ENCODE data around the gene BSPRY.

The BSPRY gene

DNA sequence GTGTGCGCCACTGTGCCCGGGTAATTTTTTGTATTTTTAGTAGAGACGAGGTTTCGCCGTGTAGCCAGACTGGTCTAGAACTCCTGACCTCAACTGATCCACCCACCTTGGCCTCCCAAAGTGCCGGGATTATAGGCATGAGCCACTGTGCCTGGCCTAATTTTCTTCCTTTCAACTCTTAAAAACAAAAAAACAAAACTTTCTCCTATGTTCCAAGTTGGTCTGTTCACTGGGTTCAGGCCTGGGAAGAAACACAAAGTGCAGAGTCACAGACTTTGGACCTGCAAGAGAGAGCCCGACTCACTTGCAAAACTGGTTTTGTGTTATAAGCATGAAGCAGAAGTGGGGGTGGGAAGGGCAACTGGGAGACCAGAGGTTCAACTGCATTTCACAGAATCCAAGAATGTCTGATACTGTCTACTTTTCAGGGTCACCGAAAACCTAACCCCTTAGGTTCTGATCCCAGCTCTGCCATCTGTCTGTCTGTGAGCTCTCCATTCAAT is 32.6 kb downstream of the BSPRY start:
- H3K27ac ChIP-seq (ENCODE audit: low read depth, low read length) = no peak overlapping the region
- H3K4me1 ChIP-seq (ENCODE audit: insufficient read depth, low read length) = peaks cover 4% of the 10 kb centered on the region; the same call in 1 of the 2 replicates
- no peaks in the 10 kb centered on the region for H3K36me3 ChIP-seq (ENCODE audit: insufficient read depth, low read length)
- no peak overlapping the region for H3K9ac ChIP-seq (ENCODE audit: low read depth, low read length)
- no peak overlapping the region for H3K4me3 ChIP-seq (ENCODE audit: low read length)
- no peaks in the 10 kb centered on the region for H3K27me3 ChIP-seq (ENCODE audit: insufficient read depth, low read length)
- 92% methylated on average over 8 of the region's 8 CpGs for WGBS
- H3K9me3 ChIP-seq (ENCODE audit: insufficient read depth, low read depth, low read length) = no peaks in the 10 kb centered on the region

DNA sequence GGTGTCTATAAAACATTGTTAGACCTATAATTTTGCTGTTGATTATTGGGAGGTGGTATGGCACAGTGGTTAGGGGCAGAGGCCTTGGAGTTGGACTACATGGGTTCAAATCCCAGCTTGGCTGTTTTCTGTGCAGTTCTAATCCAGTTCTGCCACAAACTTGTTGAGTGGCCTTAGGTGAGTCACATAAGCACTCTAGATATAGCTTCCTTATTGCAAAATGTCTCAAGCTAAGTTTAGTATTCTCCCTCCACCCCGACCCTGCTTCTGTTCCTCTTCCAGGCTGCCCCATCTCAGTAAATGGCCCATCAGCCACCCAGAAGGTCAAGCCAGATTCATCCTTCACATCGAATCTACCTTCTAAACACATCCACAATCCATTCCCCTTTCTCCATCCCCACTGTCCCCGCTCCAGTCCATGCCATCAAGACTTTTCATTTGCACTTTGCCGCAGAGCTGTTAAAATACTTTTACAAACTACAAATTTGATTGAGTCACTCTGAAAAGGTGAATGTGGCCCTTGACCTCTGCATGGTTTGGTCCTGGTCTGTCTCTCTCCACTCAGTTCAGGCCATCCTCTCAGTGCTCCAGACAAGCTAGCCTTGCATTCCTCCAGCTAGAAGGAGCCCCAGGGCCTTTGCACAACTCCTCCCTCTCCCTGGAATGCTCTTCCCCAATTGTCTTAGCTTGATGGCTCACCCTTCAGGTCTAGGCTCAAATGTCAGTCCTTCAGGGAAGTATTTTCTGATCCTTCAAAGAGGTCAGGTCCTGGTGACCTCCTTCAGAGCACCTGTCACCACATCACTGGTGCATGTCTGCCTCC is 37.4 kb downstream of the BSPRY start:
- no peaks in the 10 kb centered on the region for H3K27me3 ChIP-seq (ENCODE audit: insufficient read depth, low read length)
- 92% methylated on average over 4 of the region's 4 CpGs for WGBS
- no peaks in the 10 kb centered on the region for H3K9me3 ChIP-seq (ENCODE audit: insufficient read depth, low read depth, low read length)
- H3K36me3 ChIP-seq (ENCODE audit: insufficient read depth, low read length) = peaks cover 28% of the 10 kb centered on the region
- H3K4me1 ChIP-seq (ENCODE audit: insufficient read depth, low read length) = peaks cover 4% of the 10 kb centered on the region; the same call in 1 of the 2 replicates
- H3K4me3 ChIP-seq (ENCODE audit: low read length) = no peak overlapping the region
- H3K9ac ChIP-seq (ENCODE audit: low read depth, low read length) = no peak overlapping the region
- H3K27ac ChIP-seq (ENCODE audit: low read depth, low read length) = no peak overlapping the region

DNA sequence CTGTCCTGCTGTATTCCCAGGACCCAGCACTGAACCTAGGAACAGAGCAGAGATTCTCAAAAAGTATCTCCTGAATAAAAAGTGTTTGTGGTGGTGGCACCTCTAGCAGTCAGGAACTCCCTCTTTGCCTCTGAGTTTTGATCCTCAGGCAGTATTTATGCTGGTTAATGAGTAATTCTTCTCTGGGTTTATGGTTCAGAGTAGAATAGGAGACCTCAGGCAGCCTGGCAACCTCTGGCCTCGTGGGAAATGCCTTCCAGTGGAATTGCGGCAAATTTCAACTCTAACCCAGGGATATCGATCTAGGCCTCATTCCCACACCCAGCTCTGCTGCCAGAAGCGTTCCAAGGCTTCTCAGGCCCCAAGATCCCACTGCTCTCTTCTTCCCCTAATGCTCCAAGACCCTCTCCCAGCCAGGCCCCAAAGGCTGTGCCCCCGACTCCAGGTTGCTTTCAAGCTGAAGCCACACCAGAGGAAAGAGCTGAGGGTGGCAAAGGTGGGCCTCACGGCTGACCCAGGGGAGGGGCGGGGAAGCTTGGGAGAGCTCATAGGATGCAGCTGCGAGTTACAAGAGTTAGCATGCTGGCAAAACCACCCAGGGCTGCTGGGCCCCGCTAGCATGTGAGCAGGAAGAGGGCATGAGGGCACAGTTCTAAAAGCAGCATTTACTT is 38.4 kb downstream of the BSPRY start:
- WGBS = 88% methylated on average over 9 of the region's 9 CpGs
- H3K9me3 ChIP-seq (ENCODE audit: insufficient read depth, low read depth, low read length) = no peaks in the 10 kb centered on the region
- no peak overlapping the region for H3K27ac ChIP-seq (ENCODE audit: low read depth, low read length)

DNA sequence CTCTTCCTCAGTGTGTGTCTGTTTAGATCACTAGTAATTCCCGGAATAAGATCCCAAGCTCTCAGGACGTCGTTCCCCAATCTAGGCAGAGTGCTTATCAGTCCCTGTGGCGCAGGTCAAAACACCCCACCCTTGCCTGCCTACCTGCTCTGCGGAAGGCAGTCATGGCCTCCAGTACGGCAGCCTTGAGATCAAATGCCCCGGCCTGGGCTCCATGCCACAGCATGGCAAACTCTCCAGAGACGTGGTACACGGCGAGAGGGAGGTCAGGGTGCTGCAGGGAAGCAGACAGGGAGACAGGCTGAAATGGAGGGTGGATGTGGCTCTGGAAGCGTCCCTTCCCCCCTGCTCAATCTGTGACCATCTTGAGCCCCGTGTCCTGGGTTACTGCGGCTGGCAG is 39.5 kb downstream of the BSPRY start:
- Histone ChIP-seq H3K4me1 (ENCODE audit: insufficient read depth, low read length) (no peaks in the 10 kb centered on the region), H3K9ac (ENCODE audit: low read depth, low read length) (no peak overlapping the region), H3K27ac (ENCODE audit: low read depth, low read length) (no peak overlapping the region), H3K4me3 (ENCODE audit: low read length) (no peak overlapping the region), H3K27me3 (ENCODE audit: insufficient read depth, low read length) (no peaks in the 10 kb centered on the region), H3K9me3 (ENCODE audit: insufficient read depth, low read depth, low read length) (no peaks in the 10 kb centered on the region), H3K36me3 (ENCODE audit: insufficient read depth, low read length) (peaks cover 36% of the 10 kb centered on the region)
- 93% methylated on average over 13 of the region's 13 CpGs for WGBS

More for the DNA sequence above, 38.4 kb downstream of the BSPRY start:
- no peaks in the 10 kb centered on the region for H3K27me3 ChIP-seq (ENCODE audit: insufficient read depth, low read length)
- H3K4me3 ChIP-seq (ENCODE audit: low read length) = no peak overlapping the region
- H3K9ac ChIP-seq (ENCODE audit: low read depth, low read length) = no peak overlapping the region
- H3K36me3 ChIP-seq (ENCODE audit: insufficient read depth, low read length) = peaks cover 33% of the 10 kb centered on the region
- no peaks in the 10 kb centered on the region for H3K4me1 ChIP-seq (ENCODE audit: insufficient read depth, low read length)

DNA sequence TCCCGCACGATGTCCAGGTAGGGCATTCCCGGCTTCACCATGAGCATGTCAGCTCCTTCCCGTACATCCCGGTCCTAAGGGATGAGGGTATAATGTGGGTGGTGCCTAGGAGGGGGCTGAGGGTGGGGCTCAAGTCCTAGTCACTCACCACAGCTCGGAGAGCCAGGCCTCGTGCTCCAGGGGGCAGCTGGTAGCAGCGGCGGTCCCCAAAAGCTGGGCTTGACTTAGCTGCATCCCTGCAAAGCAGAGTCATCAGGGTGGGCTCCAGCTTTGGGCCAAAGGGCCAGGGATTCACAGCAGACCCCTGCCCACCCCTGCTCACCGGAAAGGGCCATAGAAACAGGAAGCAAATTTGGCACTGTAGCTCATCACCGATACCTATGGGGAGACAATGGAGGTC is 40.1 kb downstream of the BSPRY start:
- no peaks in the 10 kb centered on the region for H3K4me1 ChIP-seq (ENCODE audit: insufficient read depth, low read length)
- H3K36me3 ChIP-seq (ENCODE audit: insufficient read depth, low read length) = peaks cover 36% of the 10 kb centered on the region
- no peak overlapping the region for H3K9ac ChIP-seq (ENCODE audit: low read depth, low read length)
- 93% methylated on average over 11 of the region's 11 CpGs for WGBS
- H3K27me3 ChIP-seq (ENCODE audit: insufficient read depth, low read length) = no peaks in the 10 kb centered on the region
- H3K27ac ChIP-seq (ENCODE audit: low read depth, low read length) = no peak overlapping the region
- H3K4me3 ChIP-seq (ENCODE audit: low read length) = no peak overlapping the region
- no peaks in the 10 kb centered on the region for H3K9me3 ChIP-seq (ENCODE audit: insufficient read depth, low read depth, low read length)

DNA sequence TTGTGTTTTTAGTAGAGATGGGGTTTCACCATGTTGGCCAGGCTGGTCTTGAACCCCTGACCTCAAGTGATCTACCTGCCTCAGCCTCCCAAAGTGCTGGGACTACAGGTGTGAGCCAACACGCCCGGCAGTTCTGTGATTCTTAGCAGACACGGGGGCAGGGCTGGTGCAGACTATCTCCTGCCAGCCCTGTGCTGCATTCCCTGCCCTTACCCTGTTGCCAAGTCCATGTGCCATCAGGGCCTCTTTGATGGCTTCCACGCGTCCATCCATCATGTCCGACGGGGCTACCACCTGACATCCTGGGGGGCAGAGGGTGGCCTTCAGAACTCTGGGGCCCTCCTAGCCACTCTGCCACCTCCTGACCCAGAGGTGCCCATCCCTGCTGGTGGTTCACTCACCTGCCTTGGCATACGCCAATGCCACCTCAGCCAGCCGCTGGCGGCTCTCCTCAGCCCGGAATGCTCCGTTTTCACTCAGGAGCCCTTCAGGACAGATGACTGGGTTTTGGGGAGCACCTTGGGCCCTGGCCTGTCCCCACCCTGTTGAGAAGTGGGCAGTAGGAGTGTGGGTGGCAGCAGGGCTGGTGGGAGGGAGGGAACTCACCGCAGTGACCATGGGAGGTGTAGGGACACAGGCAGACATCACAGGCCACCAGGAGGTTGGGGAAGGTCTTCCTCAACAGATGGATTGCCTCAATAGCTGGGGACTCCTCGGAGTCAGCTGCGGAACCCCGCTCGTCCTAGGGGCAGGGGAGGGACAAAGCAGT is 41.0 kb downstream of the BSPRY start:
- Histone ChIP-seq H3K4me1 (ENCODE audit: insufficient read depth, low read length) (no peaks in the 10 kb centered on the region), H3K4me3 (ENCODE audit: low read length) (no peak overlapping the region), H3K9ac (ENCODE audit: low read depth, low read length) (no peak overlapping the region), H3K9me3 (ENCODE audit: insufficient read depth, low read depth, low read length) (no peaks in the 10 kb centered on the region), H3K27ac (ENCODE audit: low read depth, low read length) (no peak overlapping the region), H3K36me3 (ENCODE audit: insufficient read depth, low read length) (peaks cover 36% of the 10 kb centered on the region), H3K27me3 (ENCODE audit: insufficient read depth, low read length) (no peaks in the 10 kb centered on the region)
- WGBS = 94% methylated on average over 17 of the region's 17 CpGs

DNA sequence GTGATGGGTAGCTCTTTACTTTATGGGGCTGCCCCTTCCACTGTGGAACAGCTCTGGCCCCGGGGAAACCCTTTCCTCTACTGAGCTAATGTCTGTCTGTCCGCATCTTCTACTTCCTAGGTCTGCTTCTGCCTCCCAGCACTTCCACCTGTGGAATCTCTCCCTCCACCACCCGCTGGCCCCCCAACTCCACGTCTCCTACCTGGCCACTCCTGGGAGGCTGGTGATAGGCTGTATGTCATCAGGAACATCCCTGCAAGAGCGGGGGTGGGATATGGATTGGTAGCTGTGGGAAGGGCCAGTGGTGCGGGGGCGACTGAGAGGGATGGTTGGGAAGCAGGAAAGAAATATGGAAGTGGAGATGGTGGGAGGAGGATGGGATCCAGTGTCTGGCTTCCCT is 42.6 kb downstream of the BSPRY start:
- no peak overlapping the region for H3K9ac ChIP-seq (ENCODE audit: low read depth, low read length)
- no peaks in the 10 kb centered on the region for H3K9me3 ChIP-seq (ENCODE audit: insufficient read depth, low read depth, low read length)
- no peak overlapping the region for H3K4me3 ChIP-seq (ENCODE audit: low read length)
- H3K27me3 ChIP-seq (ENCODE audit: insufficient read depth, low read length) = no peaks in the 10 kb centered on the region
- no peak overlapping the region for H3K27ac ChIP-seq (ENCODE audit: low read depth, low read length)
- H3K36me3 ChIP-seq (ENCODE audit: insufficient read depth, low read length) = peaks cover 36% of the 10 kb centered on the region
- no peaks in the 10 kb centered on the region for H3K4me1 ChIP-seq (ENCODE audit: insufficient read depth, low read length)
- WGBS = 95% methylated on average over 7 of the region's 7 CpGs

DNA sequence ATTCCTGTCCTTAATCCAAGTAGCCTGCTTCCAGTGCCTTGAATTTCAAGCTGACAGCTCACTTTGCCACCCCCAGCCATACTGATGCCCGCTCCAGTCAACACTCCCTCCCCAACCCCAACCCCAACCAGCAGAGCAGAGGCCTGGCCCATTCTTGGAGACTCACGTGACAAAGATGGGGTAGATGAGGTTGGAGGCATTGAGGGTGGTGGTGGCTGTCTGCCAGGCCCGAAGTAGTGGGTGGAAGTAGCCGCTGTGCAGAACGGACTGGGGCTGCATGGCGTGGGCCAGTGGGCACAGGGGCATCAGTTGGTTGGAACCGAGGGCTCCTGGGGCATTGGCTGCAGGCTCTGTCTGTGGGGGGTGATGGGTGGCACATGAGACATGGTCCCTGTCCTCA is 43.9 kb downstream of the BSPRY start:
- no peak overlapping the region for H3K4me3 ChIP-seq (ENCODE audit: low read length)
- H3K27me3 ChIP-seq (ENCODE audit: insufficient read depth, low read length) = no peaks in the 10 kb centered on the region
- no peaks in the 10 kb centered on the region for H3K9me3 ChIP-seq (ENCODE audit: insufficient read depth, low read depth, low read length)
- peaks cover 31% of the 10 kb centered on the region for H3K36me3 ChIP-seq (ENCODE audit: insufficient read depth, low read length)
- H3K4me1 ChIP-seq (ENCODE audit: insufficient read depth, low read length) = no peaks in the 10 kb centered on the region; the same call in 1 of the 2 replicates
- H3K27ac ChIP-seq (ENCODE audit: low read depth, low read length) = no peak overlapping the region
- H3K9ac ChIP-seq (ENCODE audit: low read depth, low read length) = no peak overlapping the region
- WGBS = 91% methylated on average over 7 of the region's 7 CpGs

DNA sequence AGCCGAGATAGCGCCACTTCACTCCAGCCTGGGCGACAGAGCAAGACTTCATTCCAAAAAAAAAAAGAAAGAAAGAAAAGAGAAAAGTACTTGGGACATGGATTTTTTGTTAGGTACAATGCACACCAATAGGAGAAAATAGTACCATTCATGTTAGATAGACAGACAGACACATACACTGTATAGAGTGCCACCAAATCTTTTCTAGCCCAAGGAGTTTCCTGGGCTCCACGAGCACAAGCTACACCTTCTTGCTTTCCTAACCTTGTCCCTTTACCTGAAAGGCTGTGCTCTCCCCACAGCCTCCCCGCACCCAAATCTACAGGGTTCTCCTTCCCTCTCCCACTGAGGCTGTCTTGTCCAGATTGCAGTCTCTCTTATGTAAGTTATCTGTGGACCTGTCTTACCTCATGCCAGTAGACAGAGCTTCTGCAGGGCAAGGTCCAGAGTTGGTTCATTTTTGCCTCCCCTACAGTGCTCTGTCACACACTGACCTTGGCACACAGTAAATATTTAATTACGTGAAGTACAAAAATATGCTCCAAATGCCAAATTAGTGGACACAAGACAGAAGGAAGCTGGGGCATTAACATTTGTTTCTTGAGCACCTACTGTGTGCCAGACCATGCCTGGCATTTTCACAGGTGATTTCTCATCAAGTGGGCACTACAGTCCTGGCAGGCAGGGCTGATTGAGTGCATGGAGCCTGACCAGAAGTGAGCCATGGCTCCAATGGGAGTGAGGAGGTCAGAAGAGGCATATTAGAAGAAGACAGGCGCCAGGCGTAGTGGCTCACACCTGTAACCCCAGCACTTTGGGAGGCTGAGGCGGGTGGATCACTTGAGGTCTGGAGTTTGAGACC is 45.9 kb downstream of the BSPRY start:
- peaks cover 22% of the 10 kb centered on the region for H3K36me3 ChIP-seq (ENCODE audit: insufficient read depth, low read length)
- no peak overlapping the region for H3K4me3 ChIP-seq (ENCODE audit: low read length)
- H3K27ac ChIP-seq (ENCODE audit: low read depth, low read length) = no peak overlapping the region
- no peaks in the 10 kb centered on the region for H3K9me3 ChIP-seq (ENCODE audit: insufficient read depth, low read depth, low read length)
- no peaks in the 10 kb centered on the region; the same call in 1 of the 2 replicates for H3K4me1 ChIP-seq (ENCODE audit: insufficient read depth, low read length)
- 96% methylated on average over 9 of the region's 9 CpGs for WGBS
- H3K27me3 ChIP-seq (ENCODE audit: insufficient read depth, low read length) = no peaks in the 10 kb centered on the region
- no peak overlapping the region for H3K9ac ChIP-seq (ENCODE audit: low read depth, low read length)

DNA sequence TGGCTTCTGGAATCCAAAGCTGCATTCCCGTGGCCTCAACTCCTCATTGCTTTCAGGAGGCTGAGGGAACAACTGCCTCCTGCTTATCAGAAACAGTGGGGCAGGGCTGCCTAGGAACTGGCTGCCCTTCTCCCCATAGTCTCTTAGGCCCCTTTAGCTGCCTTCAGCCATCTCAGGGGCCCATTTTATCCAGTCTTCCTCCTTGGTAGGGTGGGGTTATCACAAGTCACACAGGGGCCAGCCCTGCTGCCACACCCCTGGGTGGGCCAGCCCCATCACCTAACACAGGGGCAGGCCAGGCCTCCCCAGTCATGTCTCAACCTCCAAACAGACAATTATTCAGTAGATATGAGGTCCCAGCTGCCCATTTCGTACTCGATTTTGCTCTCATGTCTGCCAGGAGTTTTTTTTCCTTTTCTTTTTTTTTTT is 47.9 kb downstream of the BSPRY start:
- no peak overlapping the region for H3K9ac ChIP-seq (ENCODE audit: low read depth, low read length)

More for the DNA sequence above, 47.9 kb downstream of the BSPRY start:
- no peak overlapping the region for H3K4me3 ChIP-seq (ENCODE audit: low read length)
- WGBS = 73% methylated on average over 3 of the region's 3 CpGs
- no peaks in the 10 kb centered on the region for H3K27me3 ChIP-seq (ENCODE audit: insufficient read depth, low read length)
- peaks cover 5% of the 10 kb centered on the region for H3K4me1 ChIP-seq (ENCODE audit: insufficient read depth, low read length)
- H3K27ac ChIP-seq (ENCODE audit: low read depth, low read length) = no peak overlapping the region
- peaks cover 7% of the 10 kb centered on the region for H3K36me3 ChIP-seq (ENCODE audit: insufficient read depth, low read length)
- H3K9me3 ChIP-seq (ENCODE audit: insufficient read depth, low read depth, low read length) = no peaks in the 10 kb centered on the region

Measured in HUES64 (cell line).